Measurements from ENCODE around the gene IQGAP1. TPM values are rescaled to one million over a fixed set of nuclear protein-coding genes. Genes with fewer than 3 reads are reported as not detected.
"Not testable (repeated sequence)": the region's sequence is repeated elsewhere in the genome, so short reads cannot be mapped to it uniquely, and the experiment has no call there.

The IQGAP1 gene
- total and polyA plus RNA-seq, 8 donors, result 178 to 296 (median 222) TPM

DNA sequence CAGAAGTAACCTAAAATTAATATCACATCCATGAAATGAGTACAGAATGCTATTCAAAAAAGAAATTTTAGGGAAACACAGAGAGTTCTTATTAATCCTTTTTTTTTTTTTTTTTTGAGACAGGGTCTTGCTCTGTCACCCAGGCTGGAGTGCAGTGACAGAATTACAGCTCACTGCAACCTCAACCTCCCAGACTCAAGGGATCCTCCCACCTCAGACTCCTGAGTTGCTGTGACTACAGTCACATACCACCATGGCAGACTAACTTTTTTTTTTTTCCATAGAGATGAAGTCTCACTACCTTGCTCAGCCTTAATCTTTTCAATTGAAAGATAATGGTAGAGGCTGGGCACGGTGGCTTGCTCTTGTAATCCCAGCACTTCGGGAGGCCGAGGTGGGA lies 135.3 kb downstream of the IQGAP1 start:
- no peaks in the 10 kb centered on the region for H3K27me3 ChIP-seq
- H3K4me3 ChIP-seq, result no peak overlapping the region
- no peaks in the 10 kb centered on the region for H3K9me3 ChIP-seq
- ATAC-seq (no peak), DNase-seq (no peak)
- H3K4me1 ChIP-seq, result no peaks in the 10 kb centered on the region
- TF ChIP-seq, protein P1, sequence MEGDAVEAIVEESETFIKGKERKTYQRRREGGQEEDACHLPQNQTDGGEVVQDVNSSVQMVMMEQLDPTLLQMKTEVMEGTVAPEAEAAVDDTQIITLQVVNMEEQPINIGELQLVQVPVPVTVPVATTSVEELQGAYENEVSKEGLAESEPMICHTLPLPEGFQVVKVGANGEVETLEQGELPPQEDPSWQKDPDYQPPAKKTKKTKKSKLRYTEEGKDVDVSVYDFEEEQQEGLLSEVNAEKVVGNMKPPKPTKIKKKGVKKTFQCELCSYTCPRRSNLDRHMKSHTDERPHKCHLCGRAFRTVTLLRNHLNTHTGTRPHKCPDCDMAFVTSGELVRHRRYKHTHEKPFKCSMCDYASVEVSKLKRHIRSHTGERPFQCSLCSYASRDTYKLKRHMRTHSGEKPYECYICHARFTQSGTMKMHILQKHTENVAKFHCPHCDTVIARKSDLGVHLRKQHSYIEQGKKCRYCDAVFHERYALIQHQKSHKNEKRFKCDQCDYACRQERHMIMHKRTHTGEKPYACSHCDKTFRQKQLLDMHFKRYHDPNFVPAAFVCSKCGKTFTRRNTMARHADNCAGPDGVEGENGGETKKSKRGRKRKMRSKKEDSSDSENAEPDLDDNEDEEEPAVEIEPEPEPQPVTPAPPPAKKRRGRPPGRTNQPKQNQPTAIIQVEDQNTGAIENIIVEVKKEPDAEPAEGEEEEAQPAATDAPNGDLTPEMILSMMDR (IDR thresholded peaks at IDR 0.05), result no peak
- no peak overlapping the region for H3K27ac ChIP-seq
- intact Hi-C loops (cut with DNase I), result no loop called here
- H3K36me3 ChIP-seq, result no peaks in the 10 kb centered on the region

- H3K4me1 ChIP-seq; H3K27ac ChIP-seq; ATAC-seq; H3K9me3 ChIP-seq; H3K27me3 ChIP-seq; DNase-seq; H3K36me3 ChIP-seq; H3K4me3 ChIP-seq; intact Hi-C loops (cut with DNase I): not testable (repeated sequence)
Observed at GRCh38 chr15:90524018-90524803, 136.2 kb downstream of the IQGAP1 start.

DNA sequence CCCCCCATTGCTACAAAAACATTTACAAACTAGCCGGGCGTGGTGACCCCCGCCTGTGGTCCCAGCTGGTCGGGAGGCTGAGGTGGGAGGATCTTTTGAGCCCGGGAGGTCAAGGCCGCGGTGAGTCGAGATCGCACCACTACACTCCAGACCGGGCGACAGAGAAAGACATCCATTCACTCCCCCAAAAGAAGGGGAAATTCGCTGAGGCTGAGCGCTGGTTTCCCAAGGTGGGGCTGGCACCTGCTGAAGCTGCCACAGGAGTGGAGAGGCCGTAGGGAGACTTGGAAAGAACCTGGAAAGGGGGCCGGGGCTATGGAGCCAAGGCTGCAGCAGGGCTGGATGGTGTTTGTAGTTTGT lies 140.9 kb downstream of the IQGAP1 start:
- ATAC-seq (no peak), DNase-seq (no peak)
- intact Hi-C loops (cut with DNase I), result no loop called here
- peaks cover 0 to 18% of the 10 kb centered on the region in 2 donors for H3K27me3 ChIP-seq
- no peaks in the 10 kb centered on the region for H3K36me3 ChIP-seq
- H3K9me3 ChIP-seq, result no peaks in the 10 kb centered on the region
- H3K4me1 ChIP-seq, result peaks cover 3 to 30% of the 10 kb centered on the region in 2 donors
- peak overlapping the region; percentile 84 to 88 for H3K27ac ChIP-seq
- peak overlapping the region; percentile 67 to 81 for H3K4me3 ChIP-seq
- TF ChIP-seq, protein P1 (IDR thresholded peaks at IDR 0.05), result no peak

DNA sequence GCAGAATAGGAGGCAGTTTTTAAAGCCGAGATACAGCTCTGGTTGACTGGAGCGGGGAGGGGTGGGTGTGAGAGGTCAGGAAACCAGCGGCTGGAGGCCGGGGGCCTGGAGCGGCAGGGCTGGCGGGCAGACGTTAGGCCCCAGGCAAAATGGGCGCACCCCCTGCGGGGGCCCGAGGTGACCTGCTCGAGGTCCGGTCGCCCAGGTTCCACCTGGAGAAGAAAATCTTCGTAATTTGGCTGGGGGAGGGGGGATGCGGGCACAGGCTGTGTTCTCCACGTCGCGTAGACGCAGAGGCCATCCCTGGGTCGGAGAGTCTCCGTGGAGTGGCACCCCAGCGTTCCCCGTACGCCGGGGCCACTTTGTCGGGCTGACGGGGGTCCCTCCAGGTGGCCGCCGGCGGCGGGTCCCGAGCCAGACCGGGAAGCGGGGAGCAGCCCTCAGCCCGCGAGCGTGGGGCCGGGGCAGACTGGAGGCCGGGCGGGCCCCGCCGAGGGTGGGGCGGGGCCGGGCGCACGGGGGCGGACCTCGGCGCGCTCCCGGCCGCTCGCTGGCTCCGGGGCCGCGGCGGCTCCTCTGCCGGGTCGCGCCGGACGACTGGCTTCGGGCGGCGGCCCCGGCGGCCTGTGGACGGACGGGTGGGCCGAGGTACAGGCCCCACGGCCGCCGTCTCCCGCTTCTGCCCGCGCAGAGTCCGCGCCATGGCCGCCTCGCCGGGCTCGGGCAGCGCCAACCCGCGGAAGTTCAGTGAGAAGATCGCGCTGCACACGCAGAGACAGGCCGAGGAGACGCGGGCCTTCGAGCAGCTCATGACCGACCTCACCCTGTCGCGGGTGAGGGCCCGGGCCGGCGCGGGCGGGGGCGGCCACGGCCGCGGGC lies 141.6 kb downstream of the IQGAP1 start, which contains the start of gene CRTC3:
Gene CRTC3, plus strand, starts transcription at position 553 of the 879 bp plus-strand sequence. Its CDS starts 149 bp downstream, at position 702.
- intact Hi-C loops (cut with DNase I), result no loop called here

DNA sequence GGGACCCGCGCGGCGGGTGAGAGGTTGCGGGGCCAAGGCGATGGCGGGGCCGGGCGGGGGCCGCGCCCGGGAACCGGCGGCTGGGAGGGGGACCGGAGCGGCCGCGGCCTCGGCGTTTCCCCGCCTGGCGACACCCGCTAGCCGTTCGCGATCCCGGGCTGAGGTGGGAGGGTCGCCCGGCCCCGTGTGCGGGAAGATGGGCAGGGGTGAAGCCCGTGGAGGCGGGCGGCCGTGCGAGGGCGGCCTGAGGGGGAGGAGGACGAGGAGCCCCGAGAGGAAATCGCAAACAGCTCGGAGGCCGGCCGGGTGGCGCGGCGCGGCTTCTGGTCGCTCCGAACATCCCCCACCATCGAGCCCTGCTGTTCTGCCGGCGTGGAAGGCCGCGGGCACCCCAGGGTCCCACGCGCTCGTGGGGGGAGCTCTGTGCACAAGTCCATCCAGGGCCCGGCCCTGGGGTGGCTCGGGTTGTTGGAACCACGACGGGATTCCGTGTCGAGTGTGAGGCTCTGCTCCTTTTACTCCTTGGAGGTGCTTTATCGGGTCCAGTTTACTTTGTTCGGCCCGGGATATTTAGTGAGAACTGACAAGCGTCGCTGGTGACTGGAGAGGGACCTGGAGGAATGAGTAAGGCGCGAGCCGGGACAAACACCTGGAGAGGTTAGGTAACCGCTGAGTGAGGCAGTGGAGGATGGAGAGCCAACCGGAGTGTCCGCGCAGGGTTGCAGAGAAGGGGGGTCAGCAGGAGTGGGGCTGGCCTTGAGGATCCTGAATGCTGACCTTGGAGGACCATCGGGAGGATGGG lies 142.4 kb downstream of the IQGAP1 start:
- ATAC-seq (peak; percentile 72), DNase-seq (peak; percentile 47 to 90 (median 54))
- Histone ChIP-seq H3K4me3 (peak overlapping the region; percentile 67 to 81), H3K27me3 (peaks cover 0 to 18% of the 10 kb centered on the region in 2 donors), H3K27ac (peak overlapping the region; percentile 84 to 88), H3K36me3 (no peaks in the 10 kb centered on the region), H3K9me3 (no peaks in the 10 kb centered on the region), H3K4me1 (peaks cover 3 to 38% of the 10 kb centered on the region in 2 donors)
- intact Hi-C loops (cut with DNase I), result no loop called here
- TF ChIP-seq, protein P1 (IDR thresholded peaks at IDR 0.05), result no peak

More for the DNA sequence above, 141.6 kb downstream of the IQGAP1 start, which contains the start of gene CRTC3:
- Histone ChIP-seq H3K4me1 (peaks cover 3 to 32% of the 10 kb centered on the region in 2 donors), H3K9me3 (no peaks in the 10 kb centered on the region), H3K4me3 (peak within 1 kb of the TSS; percentile 67 to 81), H3K27me3 (peaks cover 0 to 18% of the 10 kb centered on the region in 2 donors), H3K36me3 (no peaks in the 10 kb centered on the region), H3K27ac (peak within 1 kb of the TSS; percentile 84 to 88)
- peak; percentile 93 for ATAC-seq
- TF ChIP-seq, protein P1 (IDR thresholded peaks at IDR 0.05), result no peak
- DNase-seq, result peak; percentile 57 to 91 (median 65)

All from left lung (tissue), 10 donors.